Measurements from ENCODE around the gene ID1. TPM values are rescaled to one million over a fixed set of nuclear protein-coding genes. Genes with fewer than 3 reads are reported as not detected.

ID1 gene
- total RNA-seq, 1 experiment from 2014 or later = 88.8 TPM

DNA sequence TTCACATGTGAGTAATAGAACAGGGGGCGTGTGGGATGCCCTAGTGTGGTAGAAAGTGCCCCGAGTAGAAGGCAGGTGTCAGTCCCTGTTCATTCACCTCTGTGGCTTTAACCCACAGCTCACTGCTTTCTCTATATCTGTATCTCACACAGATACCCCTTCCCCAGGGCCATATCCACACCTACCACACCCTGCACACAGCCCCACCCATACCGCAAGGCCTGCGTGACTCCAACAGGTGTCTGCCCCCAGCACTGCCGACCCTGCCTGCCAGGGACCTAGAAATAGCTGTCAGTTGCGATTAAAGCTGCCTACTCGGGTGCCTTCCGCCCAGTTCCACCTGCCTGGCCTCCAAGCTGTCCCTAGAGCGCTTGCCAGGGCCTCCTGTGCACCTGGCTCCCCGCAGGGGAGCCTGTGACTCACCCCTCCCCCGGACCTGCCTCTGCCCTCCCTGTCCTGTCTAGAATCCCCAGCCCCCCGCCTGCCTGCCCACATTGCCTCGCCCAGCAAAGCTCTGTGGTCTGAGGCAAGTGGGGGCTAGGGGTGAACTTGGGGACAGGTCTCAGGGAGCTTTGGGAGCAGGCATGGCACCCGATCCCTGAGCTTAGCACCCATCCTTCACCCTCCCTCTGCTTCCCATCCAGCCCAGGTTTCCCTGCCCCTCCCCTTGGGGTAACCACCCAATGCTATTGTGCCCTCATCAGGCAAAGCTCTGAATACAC is 38.3 kb upstream of the ID1 start (continued):
- TF ChIP-seq PREB (CRISPR knock-in tag; IDR thresholded peaks at IDR 0.05; ENCODE audit: borderline replicate concordance) (no peak), ZNF138 (CRISPR knock-in tag; conservative IDR thresholded peaks at IDR 0.05) (no peak)
- TF ChIP-seq, protein P1, sequence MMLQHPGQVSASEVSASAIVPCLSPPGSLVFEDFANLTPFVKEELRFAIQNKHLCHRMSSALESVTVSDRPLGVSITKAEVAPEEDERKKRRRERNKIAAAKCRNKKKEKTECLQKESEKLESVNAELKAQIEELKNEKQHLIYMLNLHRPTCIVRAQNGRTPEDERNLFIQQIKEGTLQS (CRISPR knock-in tag; conservative IDR thresholded peaks at IDR 0.05) = no peak
- TF ChIP-seq, protein P2, sequence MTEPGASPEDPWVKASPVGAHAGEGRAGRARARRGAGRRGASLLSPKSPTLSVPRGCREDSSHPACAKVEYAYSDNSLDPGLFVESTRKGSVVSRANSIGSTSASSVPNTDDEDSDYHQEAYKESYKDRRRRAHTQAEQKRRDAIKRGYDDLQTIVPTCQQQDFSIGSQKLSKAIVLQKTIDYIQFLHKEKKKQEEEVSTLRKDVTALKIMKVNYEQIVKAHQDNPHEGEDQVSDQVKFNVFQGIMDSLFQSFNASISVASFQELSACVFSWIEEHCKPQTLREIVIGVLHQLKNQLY (CRISPR knock-in tag; IDR thresholded peaks at IDR 0.05) = no peak

- no peak for TF ChIP-seq ZNF138 (CRISPR knock-in tag; conservative IDR thresholded peaks at IDR 0.05)
- TF ChIP-seq, protein P3, sequence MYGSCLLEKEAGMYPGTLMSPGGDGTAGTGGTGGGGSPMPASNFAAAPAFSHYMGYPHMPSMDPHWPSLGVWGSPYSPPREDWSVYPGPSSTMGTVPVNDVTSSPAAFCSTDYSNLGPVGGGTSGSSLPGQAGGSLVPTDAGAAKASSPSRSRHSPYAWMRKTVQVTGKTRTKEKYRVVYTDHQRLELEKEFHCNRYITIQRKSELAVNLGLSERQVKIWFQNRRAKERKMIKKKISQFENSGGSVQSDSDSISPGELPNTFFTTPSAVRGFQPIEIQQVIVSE (CRISPR knock-in tag; IDR thresholded peaks at IDR 0.05; ENCODE audit: borderline replicate concordance) = no peak
- Mint-ChIP-seq H3K4me1 (peaks cover 44% of the 10 kb centered on the region), H3K4me3 (no peak overlapping the region), H3K36me3 (peaks cover 22% of the 10 kb centered on the region), H3K27ac (no peak overlapping the region), H3K9me3 (no peaks in the 10 kb centered on the region), H3K27me3 (ENCODE audit: low read depth) (no peaks in the 10 kb centered on the region)
- DNase-seq (ENCODE audit: low spot score) (no peak), ATAC-seq (no peak)
- POLR2A ChIA-PET = interaction anchor here (0.9 to 3.2 kb wide), 3 partner anchors 11 to 45 kb away, joined by 3 to 25 read pairs (median 5); partner anchors contain the start of gene ID1
- CTCF ChIA-PET = interaction anchor here (0.8 to 15.0 kb wide), 11 partner anchors 9 to 172 kb away, joined by 3 to 927 read pairs (median 30); partner anchors contain the start of genes BCL2L1, ID1 and TPX2
Measured at GRCh38 chr20:31567380-31567720, 37.7 kb upstream of the ID1 start.

GRCh38 chr20:31568041-31568731 is 36.9 kb upstream of the ID1 start:
- CTCF ChIA-PET = interaction anchor here (0.5 to 15.0 kb wide), 23 partner anchors 9 to 852 kb away, joined by 3 to 927 read pairs (median 6); partner anchors contain the start of genes BCL2L1, HM13, ID1 and TPX2
- H3K27me3 Mint-ChIP-seq (ENCODE audit: low read depth) = no peaks in the 10 kb centered on the region
- no peaks in the 10 kb centered on the region for H3K9me3 Mint-ChIP-seq
- peaks cover 47% of the 10 kb centered on the region for H3K4me1 Mint-ChIP-seq
- ATAC-seq = no peak
- no peak for DNase-seq (ENCODE audit: low spot score)
- POLR2A ChIA-PET = interaction anchor here (0.5 to 3.2 kb wide), 6 partner anchors 8 to 176 kb away, joined by 3 to 25 read pairs (median 6); partner anchors contain the start of gene ID1
- H3K27ac Mint-ChIP-seq = peak overlapping the region; percentile 70; the same call in 1 of the 2 replicates
- TF ChIP-seq, protein P4, sequence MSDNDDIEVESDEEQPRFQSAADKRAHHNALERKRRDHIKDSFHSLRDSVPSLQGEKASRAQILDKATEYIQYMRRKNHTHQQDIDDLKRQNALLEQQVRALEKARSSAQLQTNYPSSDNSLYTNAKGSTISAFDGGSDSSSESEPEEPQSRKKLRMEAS (CRISPR knock-in tag; IDR thresholded peaks at IDR 0.05) = no peak
- TF ChIP-seq ZNF425 (CRISPR knock-in tag; conservative IDR thresholded peaks at IDR 0.05) (no peak), FOXK1 (CRISPR knock-in tag; IDR thresholded peaks at IDR 0.05) (no peak)
- peaks cover 15% of the 10 kb centered on the region for H3K36me3 Mint-ChIP-seq
- H3K4me3 Mint-ChIP-seq = no peak overlapping the region

GRCh38 chr20:31568773-31569162 is 36.3 kb upstream of the ID1 start:
- ChIA-PET POLR2A (interaction anchor here (0.5 to 3.2 kb wide), 7 partner anchors 9 to 175 kb away, joined by 3 to 25 read pairs (median 6); partner anchors contain the start of gene ID1), CTCF (interaction anchor here (0.7 to 15.0 kb wide), 25 partner anchors 10 to 852 kb away, joined by 3 to 927 read pairs (median 4); partner anchors contain the start of genes BCL2L1, HM13, ID1 and TPX2)
- ATAC-seq (no peak), DNase-seq (ENCODE audit: low spot score) (no peak)
- Mint-ChIP-seq H3K36me3 (peaks cover 15% of the 10 kb centered on the region), H3K4me3 (no peak overlapping the region), H3K27me3 (ENCODE audit: low read depth) (no peaks in the 10 kb centered on the region), H3K27ac (peak overlapping the region; percentile 70; the same call in 1 of the 2 replicates), H3K4me1 (peaks cover 53% of the 10 kb centered on the region), H3K9me3 (no peaks in the 10 kb centered on the region)
- 0 out of 2 replicates have a peak, but pooled peaks have one; percentile 37 for TF ChIP-seq GABPB1 (CRISPR knock-in tag; IDR thresholded peaks at IDR 0.05)
- TF ChIP-seq FOXK1 (CRISPR knock-in tag; IDR thresholded peaks at IDR 0.05) = no peak
- no peak for TF ChIP-seq KAT7 (CRISPR knock-in tag; IDR thresholded peaks at IDR 0.05; ENCODE audit: borderline replicate concordance)
- peak; percentile 32; the same call in 1 of the 2 replicates for TF ChIP-seq USF1 (CRISPR knock-in tag; IDR thresholded peaks at IDR 0.05)

All from WTC11 (cell line).